ENCODE data around the gene HIVEP1.

HIVEP1 gene

DNA sequence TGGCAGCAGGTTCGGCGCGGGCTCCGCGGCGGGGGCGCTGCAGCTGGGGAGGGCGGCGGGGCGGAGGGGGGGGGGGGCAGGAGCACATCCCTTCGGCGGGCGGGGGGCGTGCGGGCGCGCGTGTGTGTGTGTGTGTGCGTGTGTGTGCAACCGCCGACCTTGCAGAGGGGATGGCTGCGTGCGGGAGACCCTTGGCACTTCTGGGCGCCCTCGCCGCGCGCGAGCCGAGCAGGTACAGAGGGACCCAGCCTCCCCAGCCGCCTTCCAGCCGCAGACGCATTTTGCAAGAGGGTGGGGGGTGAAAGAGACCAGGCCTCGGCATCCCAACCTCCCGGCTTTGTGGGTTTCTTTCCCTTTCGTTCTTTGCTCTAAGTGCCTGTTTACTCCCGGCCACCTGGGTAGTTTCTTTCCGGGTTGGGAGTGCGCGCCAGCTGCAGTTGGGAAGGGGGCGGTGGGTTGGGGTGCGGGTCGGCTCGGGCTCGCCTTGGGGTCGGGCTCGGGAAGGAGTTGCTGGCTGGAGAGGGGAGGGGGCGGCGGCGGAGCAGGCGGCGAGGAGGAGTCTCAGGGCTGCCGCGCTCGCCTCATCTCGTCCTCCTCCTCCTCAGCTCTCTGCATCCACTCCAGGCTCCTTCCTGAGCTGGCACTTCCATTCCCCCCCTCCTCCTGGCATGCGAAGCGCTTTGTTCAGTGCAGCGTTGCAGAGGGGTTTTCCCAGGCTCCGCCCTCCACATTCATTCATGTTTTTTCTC lies 620 bp downstream of the HIVEP1 start:
- H3K9me3 ChIP-seq (ENCODE audit: control insufficient read depth, insufficient read depth, low read depth, low read length) = no peaks in the 10 kb centered on the region
- peak overlapping the region; percentile 68 for H3K4me3 ChIP-seq (ENCODE audit: low read depth, low read length)
- peaks cover 4 to 20% of the 10 kb centered on the region in 2 experiments; a peak in 2 of 3 replicates for H3K36me3 ChIP-seq (ENCODE audit: control insufficient read depth in 2 of 2, insufficient read depth in 1 of 2, low read length in 2 of 2)
- peaks cover 15% of the 10 kb centered on the region for H3K4me1 ChIP-seq (ENCODE audit: control insufficient read depth, insufficient read depth, low read length)
- ChIA-PET CTCF (interaction anchor here (0.6 to 1.4 kb wide), 4 partner anchors 62 to 1070 kb away, joined by 3 to 6 read pairs (median 4); no protein-coding TSS in a partner anchor), POLR2A (interaction anchor here (0.6 to 1.5 kb wide), 5 partner anchors 53 to 1556 kb away, joined by 3 read pairs; no protein-coding TSS in a partner anchor)
- H3K27ac ChIP-seq (ENCODE audit: extremely low read depth, low read depth, low read length) = peak overlapping the region; percentile 84
- TF ChIP-seq ZNF530 (tag by site-specific recombination; IDR thresholded peaks at IDR 0.05; ENCODE audit: low read depth) = no peak
- TF ChIP-seq ZSCAN30 (tag by site-specific recombination; IDR thresholded peaks at IDR 0.05) = no peak
- 0 out of 2 replicates have a peak, but pooled peaks have one; percentile 24 for TF ChIP-seq GLI4 (tag by site-specific recombination; IDR thresholded peaks at IDR 0.05)
- peak; percentile 89 for TF ChIP-seq ZBTB17 (tag by site-specific recombination; IDR thresholded peaks at IDR 0.05)
- TF ChIP-seq, protein P1, sequence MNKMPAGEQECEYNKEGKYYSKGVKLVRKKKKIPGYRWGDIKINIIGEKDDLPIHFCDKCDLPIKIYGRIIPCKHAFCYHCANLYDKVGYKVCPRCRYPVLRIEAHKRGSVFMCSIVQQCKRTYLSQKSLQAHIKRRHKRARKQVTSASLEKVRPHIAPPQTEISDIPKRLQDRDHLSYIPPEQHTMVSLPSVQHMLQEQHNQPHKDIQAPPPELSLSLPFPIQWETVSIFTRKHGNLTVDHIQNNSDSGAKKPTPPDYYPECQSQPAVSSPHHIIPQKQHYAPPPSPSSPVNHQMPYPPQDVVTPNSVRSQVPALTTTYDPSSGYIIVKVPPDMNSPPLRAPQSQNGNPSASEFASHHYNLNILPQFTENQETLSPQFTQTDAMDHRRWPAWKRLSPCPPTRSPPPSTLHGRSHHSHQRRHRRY (tag by site-specific recombination; IDR thresholded peaks at IDR 0.05) = no peak
- peak; percentile 33; the same call in 1 of the 2 replicates for TF ChIP-seq KLF16 (tag by site-specific recombination; IDR thresholded peaks at IDR 0.05)
- TF ChIP-seq, protein P2, sequence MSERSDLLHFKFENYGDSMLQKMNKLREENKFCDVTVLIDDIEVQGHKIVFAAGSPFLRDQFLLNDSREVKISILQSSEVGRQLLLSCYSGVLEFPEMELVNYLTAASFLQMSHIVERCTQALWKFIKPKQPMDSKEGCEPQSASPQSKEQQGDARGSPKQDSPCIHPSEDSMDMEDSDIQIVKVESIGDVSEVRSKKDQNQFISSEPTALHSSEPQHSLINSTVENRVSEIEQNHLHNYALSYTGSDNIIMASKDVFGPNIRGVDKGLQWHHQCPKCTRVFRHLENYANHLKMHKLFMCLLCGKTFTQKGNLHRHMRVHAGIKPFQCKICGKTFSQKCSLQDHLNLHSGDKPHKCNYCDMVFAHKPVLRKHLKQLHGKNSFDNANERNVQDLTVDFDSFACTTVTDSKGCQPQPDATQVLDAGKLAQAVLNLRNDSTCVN (tag by site-specific recombination; optimal IDR thresholded peaks at IDR 0.05) = peak; percentile 81
- no peak for TF ChIP-seq ZNF16 (tag by site-specific recombination; IDR thresholded peaks at IDR 0.05; ENCODE audit: low read depth)
- no peak for TF ChIP-seq ZNF792 (tag by site-specific recombination; IDR thresholded peaks at IDR 0.05)
- no peak for TF ChIP-seq SETDB1 (IDR thresholded peaks at IDR 0.05; ENCODE audit: insufficient read length, low read length)
- no peak for TF ChIP-seq ZNF580 (tag by site-specific recombination; IDR thresholded peaks at IDR 0.05)
- no peak for TF ChIP-seq ZNF221 (tag by site-specific recombination; IDR thresholded peaks at IDR 0.05; ENCODE audit: borderline replicate concordance)
- no peak for TF ChIP-seq ZNF596 (tag by site-specific recombination; IDR thresholded peaks at IDR 0.05)
- peak; percentile 36; the same call in 1 of the 2 replicates for TF ChIP-seq EGR2 (tag by site-specific recombination; IDR thresholded peaks at IDR 0.05; ENCODE audit: low read depth)
- TF ChIP-seq KLF9 (tag by site-specific recombination; IDR thresholded peaks at IDR 0.05; ENCODE audit: low read depth) = peak; percentile 64
- TF ChIP-seq GFI1B (tag by site-specific recombination; IDR thresholded peaks at IDR 0.05) = no peak; the same call in 1 of the 2 replicates
- TF ChIP-seq ZFP3 (tag by site-specific recombination; IDR thresholded peaks at IDR 0.05; ENCODE audit: low read depth) = no peak
- TF ChIP-seq ZNF701 (tag by site-specific recombination; IDR thresholded peaks at IDR 0.05) = no peak
- TF ChIP-seq ZNF2 (tag by site-specific recombination; IDR thresholded peaks at IDR 0.05) = peak; percentile 73; the same call in 1 of the 2 replicates
- peak; percentile 92 for TF ChIP-seq ZNF341 (tag by site-specific recombination; IDR thresholded peaks at IDR 0.05; ENCODE audit: low read depth)
- no peak for TF ChIP-seq BCL11B (tag by site-specific recombination; IDR thresholded peaks at IDR 0.05; ENCODE audit: low read depth)
- no peak for TF ChIP-seq ZNF704 (tag by site-specific recombination; IDR thresholded peaks at IDR 0.05)
- no peak for TF ChIP-seq ZNF184 (tag by site-specific recombination; IDR thresholded peaks at IDR 0.05)
- TF ChIP-seq, protein P3, sequence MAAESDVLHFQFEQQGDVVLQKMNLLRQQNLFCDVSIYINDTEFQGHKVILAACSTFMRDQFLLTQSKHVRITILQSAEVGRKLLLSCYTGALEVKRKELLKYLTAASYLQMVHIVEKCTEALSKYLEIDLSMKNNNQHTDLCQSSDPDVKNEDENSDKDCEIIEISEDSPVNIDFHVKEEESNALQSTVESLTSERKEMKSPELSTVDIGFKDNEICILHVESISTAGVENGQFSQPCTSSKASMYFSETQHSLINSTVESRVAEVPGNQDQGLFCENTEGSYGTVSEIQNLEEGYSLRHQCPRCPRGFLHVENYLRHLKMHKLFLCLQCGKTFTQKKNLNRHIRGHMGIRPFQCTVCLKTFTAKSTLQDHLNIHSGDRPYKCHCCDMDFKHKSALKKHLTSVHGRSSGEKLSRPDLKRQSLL (tag by site-specific recombination; IDR thresholded peaks at IDR 0.05) = no peak
- TF ChIP-seq ZNF843 (tag by site-specific recombination; IDR thresholded peaks at IDR 0.05) = 0 out of 2 replicates have a peak, but pooled peaks have one; percentile 10
- peak; percentile 78; the same call in 1 of the 2 replicates for TF ChIP-seq ZBTB44 (tag by site-specific recombination; IDR thresholded peaks at IDR 0.05)
- peak; percentile 91 for TF ChIP-seq ZSCAN4 (tag by site-specific recombination; IDR thresholded peaks at IDR 0.05)
- TF ChIP-seq ZNF354C (tag by site-specific recombination; IDR thresholded peaks at IDR 0.05; ENCODE audit: borderline replicate concordance, low read depth) = no peak
- no peak; the same call in 1 of the 2 replicates for TF ChIP-seq ZNF394 (tag by site-specific recombination; IDR thresholded peaks at IDR 0.05; ENCODE audit: borderline replicate concordance)

All from HEK293 (cell line).